OCI-LY1 (cell line): ENCODE results near the gene TRA2B.

Experiments
- EZH2 ChIP-seq: fragments of 200-600 bp; sonication (generic), shearing (Covaris generic); IDR thresholded peaks from 2 replicates; pipeline ENCODE4 v1.8.0; 2017; ENCODE audit warnings: borderline replicate concordance, mixed run types, mild to moderate bottlenecking, antibody characterized with exemption, low read length, moderate library complexity, mixed read lengths
- TF ChIP-seq, protein P1 (sequence below): fragments of 200-600 bp; sonication (generic), shearing (Covaris generic); IDR thresholded peaks from 2 replicates; pipeline ENCODE4 v1.5.1; 2017; ENCODE audit warnings: mild to moderate bottlenecking, antibody characterized with exemption, low read length, moderate library complexity, mixed read lengths

DNA sequence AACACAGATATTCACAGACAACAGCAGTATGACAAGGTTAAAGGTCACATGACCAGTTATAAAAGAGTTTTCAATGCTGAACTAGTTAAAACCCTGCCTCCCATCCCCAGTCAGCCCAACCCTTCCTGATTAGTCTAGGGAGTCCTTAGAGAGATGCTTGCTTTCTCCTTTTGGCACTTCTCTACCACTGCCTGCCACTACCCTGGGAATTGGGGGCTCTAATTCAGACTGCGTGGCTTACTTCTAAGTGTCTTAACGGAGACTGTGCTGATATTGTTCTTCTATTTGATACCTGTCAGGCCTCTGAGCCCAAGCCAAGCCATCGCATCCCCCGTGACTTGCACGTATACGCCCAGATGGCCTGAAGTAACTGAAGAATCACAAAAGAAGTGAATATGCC, 11.7 kb upstream of the TRA2B start:
- TF ChIP-seq, protein P1, sequence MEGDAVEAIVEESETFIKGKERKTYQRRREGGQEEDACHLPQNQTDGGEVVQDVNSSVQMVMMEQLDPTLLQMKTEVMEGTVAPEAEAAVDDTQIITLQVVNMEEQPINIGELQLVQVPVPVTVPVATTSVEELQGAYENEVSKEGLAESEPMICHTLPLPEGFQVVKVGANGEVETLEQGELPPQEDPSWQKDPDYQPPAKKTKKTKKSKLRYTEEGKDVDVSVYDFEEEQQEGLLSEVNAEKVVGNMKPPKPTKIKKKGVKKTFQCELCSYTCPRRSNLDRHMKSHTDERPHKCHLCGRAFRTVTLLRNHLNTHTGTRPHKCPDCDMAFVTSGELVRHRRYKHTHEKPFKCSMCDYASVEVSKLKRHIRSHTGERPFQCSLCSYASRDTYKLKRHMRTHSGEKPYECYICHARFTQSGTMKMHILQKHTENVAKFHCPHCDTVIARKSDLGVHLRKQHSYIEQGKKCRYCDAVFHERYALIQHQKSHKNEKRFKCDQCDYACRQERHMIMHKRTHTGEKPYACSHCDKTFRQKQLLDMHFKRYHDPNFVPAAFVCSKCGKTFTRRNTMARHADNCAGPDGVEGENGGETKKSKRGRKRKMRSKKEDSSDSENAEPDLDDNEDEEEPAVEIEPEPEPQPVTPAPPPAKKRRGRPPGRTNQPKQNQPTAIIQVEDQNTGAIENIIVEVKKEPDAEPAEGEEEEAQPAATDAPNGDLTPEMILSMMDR = no peak
- TF ChIP-seq EZH2 = no peak
